HL-60 (cell line): ENCODE measurements around the gene ANKRD55.

ENCODE experiments used
- POLR2AphosphoS5 ChIP-seq: IDR thresholded peaks from 2 replicates; pipeline ENCODE4 v1.6.1; 2012; ENCODE audit warnings: low read depth
- TF ChIP-seq, protein P1 (sequence below): IDR thresholded peaks from one replicate; pipeline ENCODE4 v1.5.1; 2011; ENCODE audit warnings: low read length, control low read depth, inconsistent platforms; ENCODE audit not compliant: insufficient read depth
- TF ChIP-seq, protein P2 (sequence below): IDR thresholded peaks from 2 replicates; pipeline ENCODE4 v1.6.1; 2012; ENCODE audit warnings: low read depth; ENCODE audit not compliant: insufficient replicate concordance

DNA sequence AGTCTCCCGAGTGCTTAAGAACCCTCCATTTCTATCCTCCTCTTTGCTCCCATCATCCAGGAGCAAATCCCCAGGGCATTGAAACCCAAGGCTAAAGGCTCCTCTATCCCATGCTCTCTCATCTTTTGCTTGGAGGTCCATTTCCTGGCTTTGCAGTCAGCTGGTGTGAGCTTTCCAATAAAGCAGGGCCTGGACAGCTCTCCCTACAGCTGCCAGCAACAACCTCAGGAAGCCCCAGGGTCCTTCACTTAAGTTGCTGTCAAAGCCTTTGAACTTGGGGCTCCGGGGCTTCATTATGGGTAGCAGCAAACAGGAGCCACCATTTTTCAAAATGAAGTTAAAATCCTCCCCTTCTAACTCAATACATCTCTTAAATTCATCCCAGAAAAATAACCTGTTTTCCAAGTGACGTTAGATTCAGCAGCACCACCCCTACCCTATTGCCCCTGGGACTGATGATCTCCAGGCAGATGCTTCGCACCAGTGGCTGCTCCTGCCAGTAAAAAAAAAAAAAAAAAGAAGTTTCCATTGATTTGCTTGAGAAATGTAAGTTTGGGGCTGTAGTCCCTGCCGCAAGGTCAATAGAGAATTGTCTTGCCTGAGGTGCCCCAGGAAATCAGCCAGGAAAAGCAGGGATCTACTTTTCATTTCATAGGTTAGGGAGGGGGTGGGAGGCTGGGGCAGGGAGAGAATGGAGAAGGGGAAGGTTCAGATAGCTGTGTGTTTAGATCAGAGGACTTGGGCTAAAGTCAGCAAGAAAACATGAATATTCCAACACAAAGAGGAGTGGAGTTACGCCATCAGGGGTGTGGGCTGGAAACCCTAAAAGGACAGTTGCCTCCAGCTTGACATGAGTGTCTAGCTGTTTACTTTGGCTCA lies 154.6 kb downstream of the ANKRD55 start:
- TF ChIP-seq, protein P1, sequence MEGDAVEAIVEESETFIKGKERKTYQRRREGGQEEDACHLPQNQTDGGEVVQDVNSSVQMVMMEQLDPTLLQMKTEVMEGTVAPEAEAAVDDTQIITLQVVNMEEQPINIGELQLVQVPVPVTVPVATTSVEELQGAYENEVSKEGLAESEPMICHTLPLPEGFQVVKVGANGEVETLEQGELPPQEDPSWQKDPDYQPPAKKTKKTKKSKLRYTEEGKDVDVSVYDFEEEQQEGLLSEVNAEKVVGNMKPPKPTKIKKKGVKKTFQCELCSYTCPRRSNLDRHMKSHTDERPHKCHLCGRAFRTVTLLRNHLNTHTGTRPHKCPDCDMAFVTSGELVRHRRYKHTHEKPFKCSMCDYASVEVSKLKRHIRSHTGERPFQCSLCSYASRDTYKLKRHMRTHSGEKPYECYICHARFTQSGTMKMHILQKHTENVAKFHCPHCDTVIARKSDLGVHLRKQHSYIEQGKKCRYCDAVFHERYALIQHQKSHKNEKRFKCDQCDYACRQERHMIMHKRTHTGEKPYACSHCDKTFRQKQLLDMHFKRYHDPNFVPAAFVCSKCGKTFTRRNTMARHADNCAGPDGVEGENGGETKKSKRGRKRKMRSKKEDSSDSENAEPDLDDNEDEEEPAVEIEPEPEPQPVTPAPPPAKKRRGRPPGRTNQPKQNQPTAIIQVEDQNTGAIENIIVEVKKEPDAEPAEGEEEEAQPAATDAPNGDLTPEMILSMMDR = no peak
- TF ChIP-seq, protein P2, sequence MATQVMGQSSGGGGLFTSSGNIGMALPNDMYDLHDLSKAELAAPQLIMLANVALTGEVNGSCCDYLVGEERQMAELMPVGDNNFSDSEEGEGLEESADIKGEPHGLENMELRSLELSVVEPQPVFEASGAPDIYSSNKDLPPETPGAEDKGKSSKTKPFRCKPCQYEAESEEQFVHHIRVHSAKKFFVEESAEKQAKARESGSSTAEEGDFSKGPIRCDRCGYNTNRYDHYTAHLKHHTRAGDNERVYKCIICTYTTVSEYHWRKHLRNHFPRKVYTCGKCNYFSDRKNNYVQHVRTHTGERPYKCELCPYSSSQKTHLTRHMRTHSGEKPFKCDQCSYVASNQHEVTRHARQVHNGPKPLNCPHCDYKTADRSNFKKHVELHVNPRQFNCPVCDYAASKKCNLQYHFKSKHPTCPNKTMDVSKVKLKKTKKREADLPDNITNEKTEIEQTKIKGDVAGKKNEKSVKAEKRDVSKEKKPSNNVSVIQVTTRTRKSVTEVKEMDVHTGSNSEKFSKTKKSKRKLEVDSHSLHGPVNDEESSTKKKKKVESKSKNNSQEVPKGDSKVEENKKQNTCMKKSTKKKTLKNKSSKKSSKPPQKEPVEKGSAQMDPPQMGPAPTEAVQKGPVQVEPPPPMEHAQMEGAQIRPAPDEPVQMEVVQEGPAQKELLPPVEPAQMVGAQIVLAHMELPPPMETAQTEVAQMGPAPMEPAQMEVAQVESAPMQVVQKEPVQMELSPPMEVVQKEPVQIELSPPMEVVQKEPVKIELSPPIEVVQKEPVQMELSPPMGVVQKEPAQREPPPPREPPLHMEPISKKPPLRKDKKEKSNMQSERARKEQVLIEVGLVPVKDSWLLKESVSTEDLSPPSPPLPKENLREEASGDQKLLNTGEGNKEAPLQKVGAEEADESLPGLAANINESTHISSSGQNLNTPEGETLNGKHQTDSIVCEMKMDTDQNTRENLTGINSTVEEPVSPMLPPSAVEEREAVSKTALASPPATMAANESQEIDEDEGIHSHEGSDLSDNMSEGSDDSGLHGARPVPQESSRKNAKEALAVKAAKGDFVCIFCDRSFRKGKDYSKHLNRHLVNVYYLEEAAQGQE = no peak
- no peak for TF ChIP-seq POLR2AphosphoS5
